Spinal cord (tissue), 10 donors: ENCODE results near the gene RCE1. TPM values are rescaled to one million over a fixed set of nuclear protein-coding genes. Genes with fewer than 3 reads are reported as not detected.

Experiments
- DNase-seq, 6 donors: peaks; one replicate each; pipeline versions ENCODE4 v3.0.0 to v3.0.0-alpha.2; 2013 to 2015; ENCODE audit warnings: low spot score in 6 of 6, low read depth in 4 of 6
- H3K27ac ChIP-seq: one replicate; pipeline ENCODE4 v1.5.1; 2013; ENCODE audit warnings: low read depth, low read length, control low read depth
- H3K27me3 ChIP-seq: one replicate; pipeline ENCODE4 v1.6.1; 2013; ENCODE audit warnings: low read length; ENCODE audit not compliant: control insufficient read depth, insufficient read depth
- H3K36me3 ChIP-seq: one replicate; pipeline ENCODE4 v1.6.1; 2013; ENCODE audit warnings: low read length; ENCODE audit not compliant: control insufficient read depth, insufficient read depth
- H3K4me1 ChIP-seq: one replicate; pipeline ENCODE4 v1.6.1; 2013; ENCODE audit warnings: low read length; ENCODE audit not compliant: control insufficient read depth, insufficient read depth
- H3K4me3 ChIP-seq: one replicate; pipeline ENCODE4 v1.5.1; 2013; ENCODE audit warnings: low read depth, low read length, control low read depth
- H3K9me3 ChIP-seq: one replicate; pipeline ENCODE4 v1.6.1; 2013; ENCODE audit warnings: low read length; ENCODE audit not compliant: control insufficient read depth, insufficient read depth
- WGBS: methylation state at CpG from one replicate; pipeline ENCODE4 v1.1.5; 2013; ENCODE audit warnings: missing lambda C conversion rate; ENCODE audit not compliant: insufficient coverage; 5-methylcytosine and 5-hydroxymethylcytosine counted together
- polyA plus RNA-seq, 2 donors: library from polyadenylated mRNA; unstranded; fragments of 120-200 nt; gene quantifications; one replicate each; pipeline ENCODE4 v1.2.1, GENCODE V29; 2013; ENCODE audit not compliant: insufficient read length in 2 of 2
- total RNA-seq, 2 donors: library from RNA; depleted of rRNA in 1 of 2; stranded (reverse); fragments of 120-200 nt in 1 of 2; fragments of >200 nt in 1 of 2; gene quantifications; one replicate each; pipeline versions ENCODE4 v1.2.3 to v1.2.4, GENCODE V29; 2013 to 2014
- donor health status: healthy.

RCE1 gene
- total and polyA plus RNA-seq, 4 donors = 9.8 to 32.1 (median 20.1) TPM

DNA sequence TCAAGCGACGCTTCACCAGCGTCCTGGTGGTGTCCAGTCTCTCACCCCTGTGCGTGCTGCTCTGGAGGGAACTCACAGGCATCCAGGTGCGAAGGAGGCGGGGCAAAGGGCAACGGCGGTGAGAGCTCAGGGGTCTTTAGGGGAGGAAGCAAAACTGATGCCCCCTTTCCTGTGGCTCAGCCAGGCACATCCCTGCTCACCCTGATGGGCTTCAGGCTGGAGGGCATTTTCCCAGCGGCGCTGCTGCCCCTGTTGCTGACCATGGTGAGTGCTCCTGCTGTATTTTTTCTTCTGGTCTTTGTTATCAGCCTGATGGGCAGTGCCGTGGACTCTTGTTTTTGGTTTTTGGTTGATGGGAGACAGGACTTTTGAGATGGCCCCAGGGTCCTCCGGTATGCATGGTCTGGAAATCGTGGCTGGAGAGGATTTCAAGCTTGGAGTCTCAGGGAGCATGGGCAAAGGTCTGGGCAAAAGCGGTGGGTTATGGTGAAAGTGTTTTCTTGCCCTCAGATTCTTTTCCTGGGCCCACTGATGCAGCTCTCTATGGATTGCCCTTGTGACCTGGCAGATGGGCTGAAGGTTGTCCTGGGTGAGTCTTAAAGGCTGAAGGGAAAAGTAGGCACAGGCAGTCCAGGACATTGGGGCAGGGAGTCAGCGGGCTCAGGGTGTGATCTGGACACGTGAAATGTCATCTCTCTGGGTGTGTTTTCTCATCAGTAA is 695 bp downstream of the RCE1 start:
- peaks cover 51% of the 10 kb centered on the region for H3K36me3 ChIP-seq
- WGBS = 16% methylated on average over 16 of the region's 16 CpGs
- H3K27ac ChIP-seq = peak overlapping the region; percentile 82
- DNase-seq = peak in 1 of 6 donors; percentile 9
- no peaks in the 10 kb centered on the region for H3K27me3 ChIP-seq
- H3K4me1 ChIP-seq = peaks cover 35% of the 10 kb centered on the region
- no peaks in the 10 kb centered on the region for H3K9me3 ChIP-seq
- H3K4me3 ChIP-seq = peak overlapping the region; percentile 92

DNA sequence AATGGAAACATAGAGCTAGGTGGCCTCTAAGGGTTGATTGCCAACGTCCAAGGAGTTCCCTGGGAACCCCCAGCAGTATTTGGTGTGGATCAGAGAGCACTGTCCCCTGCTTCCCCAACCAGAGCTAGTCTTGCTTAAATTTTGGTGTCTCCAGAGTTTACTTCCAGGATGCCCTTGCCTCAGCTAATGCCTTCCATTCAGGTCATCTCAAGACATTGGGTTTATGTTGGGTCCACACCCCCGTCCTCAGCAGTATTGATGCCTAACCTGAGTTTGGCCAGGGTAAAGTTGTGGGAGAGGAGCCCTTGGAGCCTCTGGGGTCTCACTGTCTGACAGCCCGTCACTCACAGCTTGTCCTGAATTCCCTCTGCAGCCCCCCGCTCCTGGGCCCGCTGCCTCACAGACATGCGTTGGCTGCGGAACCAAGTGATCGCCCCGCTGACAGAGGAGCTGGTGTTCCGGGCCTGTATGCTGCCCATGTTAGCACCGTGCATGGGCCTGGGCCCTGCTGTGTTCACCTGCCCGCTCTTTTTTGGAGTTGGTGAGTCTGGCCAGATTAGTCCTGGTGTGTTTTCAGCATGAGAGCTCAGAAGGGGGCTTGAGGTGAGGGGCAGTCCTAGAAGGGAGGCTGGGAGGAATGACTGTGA is 1.4 kb downstream of the RCE1 start:
- Histone ChIP-seq H3K36me3 (peaks cover 55% of the 10 kb centered on the region), H3K4me1 (peaks cover 35% of the 10 kb centered on the region), H3K9me3 (no peaks in the 10 kb centered on the region), H3K27ac (no peak overlapping the region), H3K4me3 (peak overlapping the region; percentile 92), H3K27me3 (no peaks in the 10 kb centered on the region)
- 91% methylated on average over 12 of the region's 12 CpGs for WGBS
- no peak for DNase-seq

- no peaks in the 10 kb centered on the region for H3K27me3 ChIP-seq
- peaks cover 35% of the 10 kb centered on the region for H3K4me1 ChIP-seq
- no peaks in the 10 kb centered on the region for H3K9me3 ChIP-seq
- no peak overlapping the region for H3K27ac ChIP-seq
- 94% methylated on average over 6 of the region's 15 CpGs for WGBS
- no peak overlapping the region for H3K4me3 ChIP-seq
- DNase-seq = peak in 1 of 6 donors; percentile 0
- H3K36me3 ChIP-seq = peaks cover 56% of the 10 kb centered on the region
These were observed 2.1 kb downstream of the RCE1 start for GRCh38 chr11:66845143-66845875.

DNA sequence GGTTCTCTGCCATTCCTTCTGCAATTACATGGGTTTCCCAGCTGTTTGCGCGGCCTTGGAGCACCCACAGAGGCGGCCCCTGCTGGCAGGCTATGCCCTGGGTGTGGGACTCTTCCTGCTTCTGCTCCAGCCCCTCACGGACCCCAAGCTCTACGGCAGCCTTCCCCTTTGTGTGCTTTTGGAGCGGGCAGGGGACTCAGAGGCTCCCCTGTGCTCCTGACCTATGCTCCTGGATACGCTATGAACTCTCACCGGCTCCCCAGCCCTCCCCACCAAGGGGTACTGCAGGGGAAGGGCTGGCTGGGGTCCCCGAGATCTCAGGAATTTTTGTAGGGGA is 2.6 kb downstream of the RCE1 start:
- no peak for DNase-seq
- no peaks in the 10 kb centered on the region for H3K9me3 ChIP-seq
- peaks cover 62% of the 10 kb centered on the region for H3K36me3 ChIP-seq
- no peaks in the 10 kb centered on the region for H3K27me3 ChIP-seq
- no peak overlapping the region for H3K27ac ChIP-seq
- WGBS = 80% methylated on average over 6 of the region's 9 CpGs
- peaks cover 35% of the 10 kb centered on the region for H3K4me1 ChIP-seq
- no peak overlapping the region for H3K4me3 ChIP-seq

- H3K27ac ChIP-seq = no peak overlapping the region
- DNase-seq = no peak
- WGBS = 94% methylated on average over 4 of the region's 4 CpGs
- H3K27me3 ChIP-seq = no peaks in the 10 kb centered on the region
- H3K9me3 ChIP-seq = no peaks in the 10 kb centered on the region
- H3K4me3 ChIP-seq = no peak overlapping the region
- H3K36me3 ChIP-seq = peaks cover 70% of the 10 kb centered on the region
- H3K4me1 ChIP-seq = peaks cover 31% of the 10 kb centered on the region
These were observed 3.4 kb downstream of the RCE1 start for GRCh38 chr11:66846671-66847091.

DNA sequence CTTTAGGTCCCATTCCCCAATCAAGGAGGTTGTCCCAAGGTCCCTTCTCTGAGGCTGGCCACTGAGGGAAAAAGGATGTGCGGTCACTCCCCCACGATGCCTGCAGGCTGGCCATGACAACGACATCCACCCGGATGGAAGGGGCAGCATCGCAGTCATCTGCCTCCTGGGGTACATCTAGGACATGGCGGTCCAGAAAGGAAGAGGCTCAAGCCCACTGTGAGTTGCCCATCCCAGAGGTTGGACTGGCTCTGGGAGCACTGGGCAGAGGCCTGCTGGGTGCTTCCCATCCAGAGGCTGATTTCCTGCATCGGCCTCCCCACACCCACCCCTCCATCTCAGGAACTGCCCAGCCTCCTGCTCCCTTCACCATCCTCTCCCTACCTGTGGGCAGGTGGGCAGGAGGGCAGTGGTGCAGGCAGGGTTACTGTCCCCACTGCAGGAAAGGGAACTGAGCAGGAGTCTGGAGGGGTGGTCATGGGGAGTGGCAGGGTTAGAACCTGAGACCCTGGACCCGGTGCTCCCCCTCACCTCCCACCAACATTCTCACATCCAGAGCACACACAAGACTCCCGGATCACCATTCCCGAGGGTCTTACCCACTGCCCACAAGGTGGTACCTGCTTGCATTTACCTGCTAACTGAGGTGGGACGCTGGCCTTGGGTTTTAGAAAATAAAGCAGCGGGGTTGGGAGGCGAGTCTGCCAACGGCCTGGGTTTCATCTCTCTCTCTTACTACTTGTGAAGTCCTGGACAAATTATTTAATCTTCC is 4.4 kb downstream of the RCE1 start:
- peaks cover 22% of the 10 kb centered on the region for H3K4me1 ChIP-seq
- WGBS = 89% methylated on average over 9 of the region's 14 CpGs
- no peaks in the 10 kb centered on the region for H3K27me3 ChIP-seq
- H3K36me3 ChIP-seq = peaks cover 80% of the 10 kb centered on the region
- no peak overlapping the region for H3K27ac ChIP-seq
- DNase-seq = no peak
- no peaks in the 10 kb centered on the region for H3K9me3 ChIP-seq
- no peak overlapping the region for H3K4me3 ChIP-seq

GRCh38 chr11:66848671-66849500 is 5.6 kb downstream of the RCE1 start:
- peaks cover 90% of the 10 kb centered on the region for H3K36me3 ChIP-seq
- DNase-seq = no peak
- WGBS = 91% methylated on average over 28 of the region's 28 CpGs
- H3K4me1 ChIP-seq = peaks cover 17% of the 10 kb centered on the region
- H3K9me3 ChIP-seq = no peaks in the 10 kb centered on the region
- no peak overlapping the region for H3K4me3 ChIP-seq
- H3K27ac ChIP-seq = no peak overlapping the region
- no peaks in the 10 kb centered on the region for H3K27me3 ChIP-seq

DNA sequence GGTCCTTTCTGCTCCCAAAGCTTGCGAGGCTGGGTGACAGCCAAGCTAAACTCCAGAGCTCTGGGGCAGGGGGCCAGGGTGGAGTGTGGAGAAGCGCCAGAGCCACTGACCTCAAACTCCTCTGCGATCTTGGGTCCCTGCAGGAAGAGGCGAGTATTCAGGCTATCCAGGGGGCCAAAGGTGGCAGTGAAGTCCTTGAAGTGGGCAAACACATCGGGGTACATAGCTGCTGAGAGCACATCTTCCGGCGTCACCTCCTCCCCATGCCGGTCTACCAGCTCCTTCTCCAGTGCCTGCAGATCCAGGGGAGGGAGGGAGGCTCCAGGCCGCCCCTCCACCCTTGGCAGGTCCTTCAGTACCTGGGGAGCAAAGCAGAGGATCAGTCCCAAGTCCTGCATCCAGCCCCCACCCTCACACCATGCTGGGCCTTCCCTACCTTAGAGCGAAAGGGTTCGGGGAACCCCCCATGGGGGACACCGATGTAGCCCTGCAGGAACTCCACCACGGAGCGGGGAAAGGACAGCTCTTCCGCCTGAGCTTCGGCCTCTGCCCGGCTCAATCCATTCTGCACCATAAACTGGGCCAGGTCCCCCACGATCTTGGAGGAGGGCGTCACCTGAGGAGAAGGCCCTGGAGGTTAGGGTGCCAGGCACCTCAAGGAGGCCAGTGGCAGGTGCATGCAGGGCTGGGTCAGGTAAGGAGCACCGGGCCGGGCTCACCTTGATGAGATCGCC is 6.4 kb downstream of the RCE1 start:
- H3K4me1 ChIP-seq = peaks cover 11% of the 10 kb centered on the region
- no peak overlapping the region for H3K27ac ChIP-seq
- H3K9me3 ChIP-seq = no peaks in the 10 kb centered on the region
- no peak for DNase-seq
- H3K4me3 ChIP-seq = no peak overlapping the region
- peaks cover 91% of the 10 kb centered on the region for H3K36me3 ChIP-seq
- WGBS = 92% methylated on average over 21 of the region's 22 CpGs
- no peaks in the 10 kb centered on the region for H3K27me3 ChIP-seq
